Measurements from ENCODE around the gene CCNB1IP1.
"Not testable (repeated sequence)": the region's sequence is repeated elsewhere in the genome, so short reads cannot be mapped to it uniquely, and the experiment has no call there.

Gene CCNB1IP1, protein sequence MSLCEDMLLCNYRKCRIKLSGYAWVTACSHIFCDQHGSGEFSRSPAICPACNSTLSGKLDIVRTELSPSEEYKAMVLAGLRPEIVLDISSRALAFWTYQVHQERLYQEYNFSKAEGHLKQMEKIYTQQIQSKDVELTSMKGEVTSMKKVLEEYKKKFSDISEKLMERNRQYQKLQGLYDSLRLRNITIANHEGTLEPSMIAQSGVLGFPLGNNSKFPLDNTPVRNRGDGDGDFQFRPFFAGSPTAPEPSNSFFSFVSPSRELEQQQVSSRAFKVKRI

DNA sequence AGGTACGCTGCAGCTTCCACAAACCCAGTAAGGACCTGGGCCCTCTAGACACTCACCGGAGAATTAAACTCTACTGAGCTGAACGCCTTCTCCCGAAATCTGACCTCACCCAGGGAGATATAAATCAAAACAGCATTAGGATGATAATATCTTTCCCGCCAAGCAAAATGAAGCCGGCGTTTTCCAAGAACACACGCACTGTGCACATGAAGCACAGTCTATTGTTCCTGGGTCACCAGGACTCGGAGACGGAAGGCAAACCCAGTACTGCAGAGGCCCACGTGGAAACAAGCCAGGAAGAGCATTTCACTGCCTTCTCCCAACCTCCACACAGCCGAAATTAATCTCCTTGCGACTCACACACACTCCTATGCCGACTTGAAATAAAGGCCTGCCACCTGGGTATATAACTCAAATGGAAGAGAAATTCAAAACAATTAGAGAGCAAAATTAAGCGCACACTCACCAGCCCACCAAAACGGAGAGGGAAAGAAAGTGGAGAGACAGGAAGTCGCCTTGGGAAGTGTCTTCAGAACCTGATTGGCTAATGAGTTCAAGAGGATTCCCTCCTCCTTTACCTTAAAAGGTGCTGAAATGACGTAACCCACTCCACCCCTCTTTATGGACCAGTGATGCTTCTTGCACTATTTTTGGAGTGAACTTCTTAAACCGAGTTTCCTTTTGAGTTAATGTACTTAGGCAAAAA lies at the start of gene CCNB1IP1:
TSS of gene CCNB1IP1 (minus strand) at position 492 of the 706 bp plus-strand sequence. CDS start 16,756 bp downstream, outside the sequence.
- in situ Hi-C loops (cut with MboI; ENCODE audit: low sequenced_read_pairs) = no loop called here

DNA sequence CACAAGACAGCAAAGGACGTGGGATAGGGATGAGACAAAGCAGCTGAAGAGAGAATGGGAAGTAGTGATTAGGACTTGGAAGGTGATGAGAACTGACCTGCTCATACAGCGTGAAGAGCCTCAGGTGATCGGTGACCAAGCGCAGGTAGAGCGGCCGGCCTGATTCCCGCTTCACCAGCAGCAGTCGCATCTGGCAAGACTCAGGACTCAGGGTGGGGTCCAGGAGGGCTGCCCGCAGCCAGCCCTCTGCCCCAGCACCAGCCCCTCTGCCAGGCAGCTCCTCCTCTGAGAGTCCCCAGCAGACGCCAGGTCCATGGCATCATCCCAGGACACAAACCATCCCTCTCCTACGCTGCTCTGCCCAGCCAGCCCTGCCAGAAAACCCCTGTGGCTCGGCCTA lies 49.4 kb upstream of the CCNB1IP1 start:
- in situ Hi-C loops (cut with MboI; ENCODE audit: low sequenced_read_pairs) = loop anchor here (25.0 kb wide), 1 partner anchor 1030 kb away; no protein-coding TSS in a partner anchor

DNA sequence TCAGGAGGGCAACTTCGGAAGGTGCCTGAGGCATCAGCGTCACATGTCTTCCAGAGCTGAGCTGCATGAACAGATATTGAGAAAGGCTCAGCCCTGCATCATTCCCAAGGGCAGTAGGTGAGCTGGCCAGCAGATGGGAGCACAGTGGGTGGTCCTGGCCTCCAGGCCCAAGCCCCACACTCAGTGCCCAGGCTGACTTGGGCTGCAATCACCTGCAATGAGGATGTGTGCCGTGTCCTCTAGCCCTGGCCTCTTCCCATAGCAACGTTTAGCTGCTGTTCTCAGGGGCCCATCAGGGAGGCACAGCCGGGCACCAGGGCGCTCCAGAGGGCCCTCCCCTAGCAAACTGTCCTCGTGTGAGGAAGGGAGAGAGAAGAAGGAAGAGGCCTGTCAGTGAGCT lies 48.3 kb upstream of the CCNB1IP1 start:
- in situ Hi-C loops (cut with MboI; ENCODE audit: low sequenced_read_pairs) = loop anchor here (25.0 kb wide), 1 partner anchor 1031 kb away; no protein-coding TSS in a partner anchor

DNA sequence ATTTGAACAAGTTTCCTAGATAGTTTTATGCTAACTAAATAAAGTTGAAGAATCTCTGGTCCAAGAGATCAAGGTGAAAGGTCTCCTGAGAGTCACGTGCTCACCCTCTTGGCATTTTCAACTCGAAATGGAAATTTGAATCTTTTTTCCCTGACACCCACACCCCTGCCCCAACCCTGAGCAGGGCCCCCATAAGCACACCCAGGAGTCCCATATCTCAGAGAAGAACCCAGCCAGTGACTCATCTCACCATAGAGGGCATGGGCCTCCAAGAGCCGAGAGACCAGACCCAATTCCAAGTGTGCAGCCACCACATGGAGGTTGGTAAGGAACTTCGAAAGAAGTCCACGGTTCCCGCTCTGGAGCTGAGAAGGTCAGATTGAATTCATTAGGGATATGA lies 47.6 kb upstream of the CCNB1IP1 start:
- in situ Hi-C loops (cut with MboI; ENCODE audit: low sequenced_read_pairs) = loop anchor here (25.0 kb wide), 1 partner anchor 1032 kb away; no protein-coding TSS in a partner anchor

DNA sequence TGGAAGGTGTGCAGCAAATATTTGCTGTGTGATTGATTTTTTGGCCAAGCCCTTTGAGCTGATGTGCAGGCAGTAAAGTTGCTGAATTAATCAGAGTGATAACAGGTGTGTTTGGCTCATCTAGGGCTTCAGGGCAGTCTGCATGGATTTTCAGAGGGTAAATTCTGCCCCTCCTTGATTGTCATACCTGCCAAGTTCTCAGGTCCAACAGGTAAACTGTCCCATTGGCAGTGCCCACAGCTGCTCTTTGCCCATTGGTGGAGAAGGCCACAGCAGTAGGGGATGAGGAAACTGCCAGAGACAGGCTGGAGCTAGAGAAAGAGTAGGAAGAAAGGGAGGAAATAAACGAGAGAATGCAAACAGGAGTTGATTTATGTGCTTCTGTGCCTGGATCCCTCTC lies 46.7 kb upstream of the CCNB1IP1 start:
- in situ Hi-C loops (cut with MboI; ENCODE audit: low sequenced_read_pairs) = loop anchor here (25.0 kb wide), 1 partner anchor 1033 kb away; no protein-coding TSS in a partner anchor

DNA sequence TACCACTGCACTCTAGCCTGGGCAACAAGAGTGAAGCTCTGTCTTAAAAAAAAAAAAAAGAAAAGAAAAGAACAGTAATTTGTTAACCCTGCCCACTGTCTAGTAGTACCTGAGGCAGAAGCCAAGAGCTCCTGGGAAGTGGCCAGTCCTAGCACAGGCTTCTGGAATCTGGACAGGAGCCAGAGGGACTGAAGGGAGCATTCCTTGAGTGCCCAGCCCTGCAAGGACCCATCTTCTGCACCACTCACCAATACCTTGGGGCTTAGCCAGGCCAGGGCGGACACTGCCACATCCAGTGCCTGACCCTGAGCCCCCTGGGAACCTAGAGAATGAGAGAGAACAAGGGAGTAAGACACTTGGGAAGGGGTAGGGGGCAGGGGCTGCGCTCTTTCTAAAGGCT lies 44.1 kb upstream of the CCNB1IP1 start:
- in situ Hi-C loops (cut with MboI; ENCODE audit: low sequenced_read_pairs) = loop anchor here (25.0 kb wide), 1 partner anchor 1035 kb away; no protein-coding TSS in a partner anchor

DNA sequence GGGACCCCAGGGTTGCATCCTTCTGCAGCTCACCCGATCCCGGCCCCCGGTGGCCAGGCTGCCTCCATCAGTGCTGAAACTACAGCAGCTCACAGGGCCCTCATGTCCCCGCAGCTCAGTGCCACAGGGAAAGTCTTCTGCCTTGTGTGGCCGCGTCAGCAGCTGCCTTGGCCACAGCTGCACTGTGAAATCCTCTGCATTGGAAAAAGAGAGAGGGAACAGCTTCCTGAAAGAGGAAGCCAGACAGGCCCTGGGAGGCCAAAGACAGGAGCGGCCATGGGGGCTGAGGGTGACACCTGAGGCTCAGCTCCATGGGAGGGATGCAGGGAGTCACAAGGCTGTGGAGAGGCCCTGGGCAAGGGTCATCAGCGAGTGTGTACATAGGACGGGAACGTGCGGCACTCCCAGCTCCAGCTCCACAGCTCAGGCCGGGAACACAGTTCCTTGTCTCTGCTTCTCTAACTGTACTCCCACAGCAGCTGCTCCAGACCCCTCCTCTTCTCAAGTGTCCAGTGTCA lies 43.1 kb upstream of the CCNB1IP1 start:
- in situ Hi-C loops (cut with MboI; ENCODE audit: low sequenced_read_pairs) = loop anchor here (25.0 kb wide), 1 partner anchor 1036 kb away; no protein-coding TSS in a partner anchor

DNA sequence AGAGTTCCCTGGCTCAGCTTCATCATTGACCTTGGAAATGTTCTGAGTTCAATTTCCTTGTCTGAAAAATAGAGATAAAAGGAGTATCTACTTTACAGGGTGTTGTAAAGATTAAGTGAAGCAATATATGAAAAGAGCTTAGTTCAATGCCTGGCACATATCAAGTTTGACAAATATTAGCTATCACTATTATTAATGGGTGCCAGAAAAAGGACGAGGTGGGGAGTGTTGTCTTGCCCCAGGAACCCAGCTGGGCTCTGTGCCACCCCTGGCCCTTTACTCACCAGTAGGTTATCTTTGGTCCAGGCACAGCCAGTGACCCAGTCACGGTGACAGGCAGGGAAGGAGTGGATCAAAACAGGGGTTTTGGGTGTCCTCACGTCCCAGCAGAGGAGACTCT lies 42.4 kb upstream of the CCNB1IP1 start:
- in situ Hi-C loops (cut with MboI; ENCODE audit: low sequenced_read_pairs) = loop anchor here (25.0 kb wide), 1 partner anchor 1037 kb away; no protein-coding TSS in a partner anchor

DNA sequence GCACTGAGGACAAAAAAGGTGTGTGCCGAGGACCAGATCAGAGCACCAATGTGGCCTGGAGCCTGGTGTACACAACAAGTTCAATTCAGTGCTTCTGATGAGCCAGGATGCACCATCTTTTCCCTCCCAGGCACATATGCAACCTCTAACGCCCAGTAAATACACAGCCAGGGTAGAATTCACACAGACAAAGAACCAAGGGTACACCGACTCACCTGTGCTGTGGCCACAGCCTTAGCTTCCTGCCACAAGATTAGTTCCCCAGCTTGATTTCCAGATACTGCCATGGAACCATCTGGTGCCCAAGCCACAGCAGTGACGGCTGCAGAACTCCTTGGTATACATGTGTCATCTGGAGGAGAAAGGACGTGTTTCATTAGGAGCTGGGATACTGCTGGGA lies 39.7 kb upstream of the CCNB1IP1 start:
- in situ Hi-C loops (cut with MboI; ENCODE audit: low sequenced_read_pairs) = no loop called here

DNA sequence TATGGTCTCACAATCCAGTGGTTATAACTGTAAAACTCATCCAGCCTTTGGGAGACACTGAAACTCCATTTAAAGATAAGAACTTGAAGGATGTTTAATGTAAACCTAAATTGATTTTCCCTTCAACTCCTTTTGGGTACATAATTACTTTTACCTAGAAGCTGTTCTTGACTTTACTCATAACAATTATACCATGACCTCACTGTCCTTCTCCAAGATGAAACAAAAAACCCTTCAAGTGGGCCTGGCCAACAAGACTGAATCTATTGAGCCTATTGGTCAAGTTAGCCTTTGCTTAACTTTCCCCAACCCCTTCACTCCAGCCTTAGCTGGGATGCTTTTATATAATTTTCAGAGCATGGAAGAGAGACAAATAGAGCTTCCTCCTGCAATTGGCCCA lies 32.8 kb upstream of the CCNB1IP1 start:
- in situ Hi-C loops (cut with MboI; ENCODE audit: low sequenced_read_pairs) = no loop called here

DNA sequence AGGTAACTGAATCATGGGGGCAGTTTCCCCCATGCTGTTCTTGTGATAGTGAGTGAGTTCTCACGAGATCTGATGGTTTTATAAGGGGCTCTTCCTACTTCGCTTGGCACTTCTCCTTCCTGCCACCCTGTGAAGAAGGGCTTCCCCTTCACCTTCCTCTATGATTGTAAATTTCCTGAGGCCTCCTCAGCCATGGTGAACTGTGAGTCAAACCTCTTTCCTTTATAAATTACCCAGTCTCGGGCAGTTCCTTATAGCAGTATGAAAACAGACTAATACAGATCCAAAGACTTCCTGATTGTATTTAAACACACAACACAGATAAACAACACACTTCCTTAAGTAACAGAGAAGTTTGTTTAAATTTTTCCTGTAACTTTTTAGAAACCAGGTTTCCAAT lies 25.4 kb upstream of the CCNB1IP1 start:
- in situ Hi-C loops (cut with MboI; ENCODE audit: low sequenced_read_pairs) = not testable (repeated sequence)

DNA sequence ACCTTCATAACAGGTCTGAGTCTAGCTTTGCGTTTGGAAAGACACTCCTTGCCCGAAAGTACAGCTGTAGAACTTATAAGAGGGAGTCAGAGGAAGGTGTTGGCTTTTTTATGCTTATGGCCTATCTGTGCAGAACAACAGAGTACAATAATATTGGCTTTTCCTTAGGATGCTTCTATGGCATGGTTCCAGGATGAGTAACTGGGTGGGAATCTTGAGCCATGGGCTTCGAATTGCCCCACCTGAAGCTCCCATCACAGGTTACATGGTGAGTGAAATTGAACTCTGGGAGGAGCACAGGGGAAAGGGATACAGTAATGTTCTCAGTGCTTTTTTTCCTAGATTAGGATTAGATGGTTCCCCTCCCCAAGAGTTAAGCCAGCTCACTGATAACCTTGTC lies 23.3 kb upstream of the CCNB1IP1 start:
- in situ Hi-C loops (cut with MboI; ENCODE audit: low sequenced_read_pairs) = no loop called here

DNA sequence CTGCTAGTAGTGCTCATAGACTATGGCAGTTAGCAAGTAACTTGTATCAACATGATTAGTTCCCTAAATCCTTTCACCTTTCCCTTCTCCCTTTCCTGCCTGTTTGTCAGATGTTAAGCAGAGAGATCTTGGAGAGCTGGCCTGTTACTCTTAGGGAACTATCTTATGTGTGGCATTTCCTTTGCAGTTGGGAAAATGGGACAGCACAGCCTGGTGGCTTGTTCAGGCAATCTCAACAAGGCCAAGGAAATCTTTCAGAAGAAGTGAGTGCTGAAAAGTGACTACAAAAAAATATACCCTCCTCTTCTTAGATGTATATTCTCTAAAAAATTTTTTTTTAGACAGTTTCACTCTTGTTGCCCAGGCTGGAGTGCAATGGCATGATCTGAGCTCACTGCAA lies 17.8 kb upstream of the CCNB1IP1 start:
- in situ Hi-C loops (cut with MboI; ENCODE audit: low sequenced_read_pairs) = no loop called here

DNA sequence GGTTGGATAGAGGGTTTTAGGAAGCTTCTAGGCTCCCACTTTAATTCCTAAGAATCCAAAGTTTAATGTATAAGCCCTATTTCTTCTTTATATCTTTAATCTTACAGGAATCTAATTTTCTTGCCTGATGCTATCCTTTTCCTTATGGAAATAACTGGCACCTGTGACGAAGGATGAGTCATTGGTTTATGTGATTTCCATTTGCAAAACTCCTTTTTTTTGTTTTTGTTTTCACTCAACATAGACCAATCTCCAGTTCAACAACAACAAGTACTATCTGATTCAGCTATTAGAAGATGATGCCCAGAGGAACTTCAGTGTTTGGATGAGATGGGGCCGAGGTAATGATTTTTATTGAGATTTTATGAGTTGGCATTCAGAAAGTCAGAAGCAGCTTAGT lies 17.2 kb upstream of the CCNB1IP1 start:
- in situ Hi-C loops (cut with MboI; ENCODE audit: low sequenced_read_pairs) = no loop called here

DNA sequence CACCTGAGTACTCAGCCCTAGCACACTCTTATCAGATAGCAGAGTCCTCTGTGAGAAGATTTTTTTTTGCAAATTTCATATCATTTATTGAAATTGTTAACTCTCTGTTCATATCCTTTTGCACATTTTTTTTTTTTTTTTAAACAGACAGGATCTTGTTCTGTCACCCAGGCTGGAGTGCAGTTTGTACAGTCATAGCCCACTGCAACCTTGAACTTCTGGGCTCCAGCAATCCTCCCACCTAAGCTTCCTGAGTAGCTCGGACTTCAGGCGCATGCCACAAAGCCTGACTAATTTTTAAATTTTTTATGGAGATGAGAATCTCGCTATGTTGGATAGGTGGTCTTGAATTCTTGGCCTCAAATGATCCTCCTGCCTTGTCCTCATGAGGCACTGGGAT lies 14.7 kb upstream of the CCNB1IP1 start:
- in situ Hi-C loops (cut with MboI; ENCODE audit: low sequenced_read_pairs) = no loop called here

DNA sequence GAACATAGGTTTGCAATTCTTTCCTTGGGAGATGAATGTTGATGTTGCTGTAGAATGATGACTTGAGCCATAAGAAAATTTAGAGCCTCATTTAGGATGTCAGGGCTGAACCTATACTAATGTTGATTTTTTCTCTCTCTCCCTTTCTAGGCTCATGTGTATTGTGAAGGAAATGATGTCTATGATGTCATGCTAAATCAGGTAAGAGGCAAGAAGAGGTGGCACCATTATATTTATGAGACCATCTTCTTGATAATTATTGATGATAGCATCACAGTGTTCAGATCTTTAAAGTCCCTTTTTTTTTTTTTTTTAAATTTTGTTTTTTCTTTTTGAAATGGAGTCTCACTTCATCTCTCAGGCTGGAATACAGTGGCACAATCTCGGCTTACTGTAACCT lies 13.6 kb upstream of the CCNB1IP1 start:
- in situ Hi-C loops (cut with MboI; ENCODE audit: low sequenced_read_pairs) = no loop called here

DNA sequence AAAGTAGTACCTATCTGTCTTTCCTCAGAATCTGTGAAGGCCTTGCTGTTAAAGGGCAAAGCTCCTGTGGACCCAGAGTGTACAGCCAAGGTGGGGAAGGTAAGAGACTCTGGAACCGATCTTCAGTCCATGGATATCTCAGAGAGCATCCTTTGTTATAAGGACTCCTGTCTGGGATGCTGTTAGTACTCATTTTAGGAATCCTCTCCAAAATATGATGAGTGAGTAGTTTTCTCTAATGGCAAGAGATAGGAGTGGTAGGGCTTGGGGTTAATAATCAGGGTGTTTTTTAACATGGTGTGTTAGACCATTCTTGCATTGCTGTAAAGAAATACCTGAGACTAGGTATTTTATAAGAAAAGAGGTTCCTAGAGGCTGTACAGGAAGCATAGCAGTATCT lies 12.3 kb upstream of the CCNB1IP1 start:
- in situ Hi-C loops (cut with MboI; ENCODE audit: low sequenced_read_pairs) = no loop called here

DNA sequence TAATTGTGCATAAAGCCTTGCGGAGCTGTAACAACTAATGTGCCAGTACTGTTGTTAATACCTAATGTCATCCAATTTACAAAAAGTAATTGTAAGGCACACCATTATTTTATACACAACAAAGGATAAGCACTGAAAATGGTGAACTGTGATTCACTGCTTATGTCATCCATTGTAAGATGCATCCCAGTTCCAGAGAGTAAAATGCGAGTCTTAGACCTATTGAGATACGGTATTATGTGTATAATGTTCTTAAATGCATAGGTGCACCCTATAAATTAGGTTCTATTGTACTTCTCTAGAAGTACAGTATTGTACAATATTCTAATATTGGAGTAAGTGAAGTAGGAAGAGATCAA lies 10.8 kb upstream of the CCNB1IP1 start:
- in situ Hi-C loops (cut with MboI; ENCODE audit: low sequenced_read_pairs) = no loop called here

DNA sequence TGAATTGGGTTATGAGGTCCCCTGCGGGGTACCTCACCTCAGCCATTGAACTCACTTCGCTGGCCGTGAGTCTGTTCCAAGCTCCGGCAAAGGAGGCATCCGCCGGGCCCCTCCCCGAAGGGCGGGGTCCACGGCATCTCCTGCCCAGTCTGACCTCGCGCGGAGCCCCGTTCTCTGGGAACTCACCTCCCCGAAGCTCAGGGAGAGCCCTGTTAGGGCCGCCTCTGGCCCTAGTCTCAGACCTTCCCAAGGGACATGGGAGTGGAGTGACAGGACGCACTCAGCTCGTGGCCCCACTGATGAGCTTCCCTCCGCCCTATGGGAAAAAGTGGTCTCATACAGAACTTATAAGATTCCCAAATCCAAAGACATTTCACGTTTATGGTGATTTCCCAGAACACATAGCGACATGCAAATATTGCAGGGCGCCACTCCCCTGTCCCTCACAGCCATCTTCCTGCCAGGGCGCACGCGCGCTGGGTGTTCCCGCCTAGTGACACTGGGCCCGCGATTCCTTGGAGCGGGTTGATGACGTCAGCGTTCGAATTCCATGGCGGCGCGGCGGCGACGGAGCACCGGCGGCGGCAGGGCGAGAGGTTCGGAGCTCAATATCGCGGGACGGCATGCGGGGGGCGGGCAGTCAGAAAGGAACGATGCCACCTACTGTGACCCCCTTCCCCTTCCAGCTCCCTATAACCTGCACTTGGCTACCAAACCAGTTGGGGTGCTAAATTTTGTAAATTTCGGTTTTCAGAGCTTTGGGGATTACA lies 10.2 kb upstream of the CCNB1IP1 start, which contains the start of gene PARP2:
TSS of gene PARP2 (plus strand) at position 544 of the 770 bp plus-strand sequence. CDS start at position 551, 7 bp downstream.
- in situ Hi-C loops (cut with MboI; ENCODE audit: low sequenced_read_pairs) = no loop called here

DNA sequence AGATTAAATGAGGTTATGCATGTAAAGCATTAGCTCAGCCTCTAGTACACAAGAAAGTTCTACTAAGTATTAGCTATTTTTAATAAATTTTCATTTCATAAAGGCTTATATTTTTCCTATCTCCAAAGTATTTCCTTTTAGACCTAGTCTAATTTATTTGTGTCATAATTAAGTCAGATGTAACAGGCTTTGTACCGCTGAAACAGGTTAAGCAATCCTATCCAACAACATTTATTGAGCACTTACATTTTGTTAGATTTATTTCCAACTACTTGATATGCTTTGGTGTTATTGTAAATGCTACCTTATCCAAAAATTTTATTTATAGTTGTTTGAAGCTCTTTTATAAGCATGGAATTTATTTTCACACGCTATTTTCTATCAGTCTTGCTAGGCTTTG lies 8.6 kb upstream of the CCNB1IP1 start:
- in situ Hi-C loops (cut with MboI; ENCODE audit: low sequenced_read_pairs) = no loop called here

DNA sequence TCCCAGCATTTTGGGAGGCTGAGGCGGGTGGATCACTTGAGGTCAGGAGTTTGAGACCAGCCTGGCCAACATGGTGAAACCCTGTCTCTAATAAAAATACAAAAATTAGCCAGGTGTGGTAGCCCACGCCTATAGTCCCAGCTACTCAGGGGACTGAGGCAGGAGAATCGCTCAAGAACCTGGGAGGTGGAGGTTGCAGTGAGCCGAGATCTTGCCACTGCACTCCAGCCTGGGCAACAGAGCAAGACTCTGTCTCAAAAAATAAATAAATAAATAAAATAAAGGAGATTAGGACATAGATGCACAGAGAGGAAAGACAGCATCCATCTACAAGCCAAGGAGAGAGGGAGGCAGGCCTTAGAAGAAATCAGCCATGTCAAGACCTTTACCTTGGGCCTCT lies 8.0 kb upstream of the CCNB1IP1 start:
- in situ Hi-C loops (cut with MboI; ENCODE audit: low sequenced_read_pairs) = not testable (repeated sequence)
